Endodermal cell (in vitro differentiated cells): ENCODE data around the gene AKT3. TPM values are rescaled to one million over a fixed set of nuclear protein-coding genes. Genes with fewer than 3 reads are reported as not detected.

ENCODE experiments used
- DNase-seq: peaks from one replicate; pipeline ENCODE4 v3.0.0-alpha.2; 2017
- H3K27ac ChIP-seq: 2 replicates; pipeline ENCODE4 v1.5.1; 2013; ENCODE audit warnings: mild to moderate bottlenecking, low read depth, low read length, moderate library complexity
- H3K27me3 ChIP-seq: 2 replicates; pipeline ENCODE4 v1.6.1; 2013; ENCODE audit warnings: mild to moderate bottlenecking, low read length, moderate library complexity; ENCODE audit not compliant: insufficient read depth, control insufficient read depth, poor library complexity, severe bottlenecking
- H3K36me3 ChIP-seq: 2 replicates; pipeline ENCODE4 v1.7.0; 2013; ENCODE audit warnings: mild to moderate bottlenecking, low read length, moderate library complexity; ENCODE audit not compliant: control insufficient read depth, insufficient read depth
- H3K4me1 ChIP-seq: one replicate; pipeline ENCODE4 v1.7.0; 2013; ENCODE audit warnings: low read length; ENCODE audit not compliant: control insufficient read depth, insufficient read depth
- H3K4me3 ChIP-seq: 2 replicates; pipeline ENCODE4 v1.5.1; 2013; ENCODE audit warnings: mild to moderate bottlenecking, low read length, moderate library complexity
- H3K9ac ChIP-seq: 2 replicates; pipeline ENCODE4 v1.6.1; 2013; ENCODE audit warnings: mild to moderate bottlenecking, low read length, moderate library complexity; ENCODE audit not compliant: poor library complexity, severe bottlenecking; ENCODE audit errors: extremely low read depth
- H3K9me3 ChIP-seq: 2 replicates; pipeline ENCODE4 v1.6.1; 2013; ENCODE audit warnings: mild to moderate bottlenecking, low read length, moderate library complexity; ENCODE audit not compliant: control insufficient read depth
- H3K27ac Mint-ChIP-seq: 2 replicates; pipeline ENCODE4 v1.8.0; 2020; ENCODE audit warnings: mixed read lengths
- H3K27me3 Mint-ChIP-seq: 2 replicates; pipeline ENCODE4 v1.8.0; 2021; ENCODE audit warnings: mild to moderate bottlenecking, mixed read lengths; ENCODE audit not compliant: insufficient read depth
- H3K36me3 Mint-ChIP-seq: 2 replicates; pipeline ENCODE4 v1.8.0; 2020; ENCODE audit warnings: low read depth, mixed read lengths
- H3K4me1 Mint-ChIP-seq: 2 replicates; pipeline ENCODE4 v1.8.0; 2020; ENCODE audit warnings: mixed read lengths
- H3K4me3 Mint-ChIP-seq: 2 replicates; pipeline ENCODE4 v1.8.0; 2020; ENCODE audit warnings: mild to moderate bottlenecking, moderate library complexity, mixed read lengths
- H3K9me3 Mint-ChIP-seq: 2 replicates; pipeline ENCODE4 v1.8.0; 2020; ENCODE audit warnings: mild to moderate bottlenecking, mixed read lengths
- WGBS, 2 experiments: methylation state at CpG; one replicate each; pipeline versions ENCODE4 v1.1.5 to v1.1.7; 2013; ENCODE audit warnings: missing lambda C conversion rate in 2 of 2, mixed read lengths in 1 of 2; ENCODE audit not compliant: insufficient coverage in 1 of 2, insufficient read length in 1 of 2; 5-methylcytosine and 5-hydroxymethylcytosine counted together
- total RNA-seq, 2 donors: library from RNA; stranded (reverse); fragmentation: NEBNext Ultra II Directional in 1 of 2; extraction: Animal tissue kit (Norgen Biotek cat#: 25700) in 1 of 2; gene quantifications; 2 replicates in 1 of 2; 3 replicates in 1 of 2; pipeline ENCODE4 v1.2.1, GENCODE V29; 2021
- TF ChIP-seq, protein P1 (sequence below): fragments of 200-600 bp; sonication (generic); conservative IDR thresholded peaks from 2 replicates; pipeline ENCODE4 v1.5.0; 2021; ENCODE audit warnings: antibody characterized with exemption, mild to moderate bottlenecking

AKT3 gene
- total RNA-seq, 2 donors from 2014 or later = 38.2 to 49.1 TPM

DNA sequence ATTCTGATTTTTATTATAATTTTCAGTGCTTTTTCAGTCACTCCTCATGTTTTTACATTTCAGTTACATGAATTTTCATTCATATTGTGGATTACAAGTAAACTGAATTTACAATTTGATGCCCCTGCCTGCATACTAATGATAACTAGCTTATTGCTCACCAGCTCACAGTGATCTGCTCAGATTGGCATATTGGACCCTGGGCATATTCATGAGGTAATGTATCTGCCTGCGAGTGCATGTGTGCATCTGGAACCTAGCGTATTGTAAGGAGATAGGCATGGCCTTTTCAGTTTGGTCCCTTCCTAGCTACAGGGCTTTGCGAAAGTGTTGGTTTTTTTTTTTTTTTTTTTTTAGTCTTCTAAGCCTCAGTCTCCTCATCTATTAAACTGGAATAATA, 380.5 kb downstream of the AKT3 start:
- WGBS, 2 experiments = 84 to 98% methylated on average over 2 to 3 of the region's 3 CpGs
- H3K9me3 ChIP-seq = no peaks in the 10 kb centered on the region
- DNase-seq = peak; percentile 28
- peaks cover 10% of the 10 kb centered on the region for H3K4me1 ChIP-seq
- no peaks in the 10 kb centered on the region for H3K27me3 ChIP-seq
- peaks cover 28% of the 10 kb centered on the region for H3K4me1 Mint-ChIP-seq
- H3K9me3 Mint-ChIP-seq = no peaks in the 10 kb centered on the region
- H3K36me3 Mint-ChIP-seq = no peaks in the 10 kb centered on the region
- no peak overlapping the region for H3K27ac Mint-ChIP-seq
- TF ChIP-seq, protein P1, sequence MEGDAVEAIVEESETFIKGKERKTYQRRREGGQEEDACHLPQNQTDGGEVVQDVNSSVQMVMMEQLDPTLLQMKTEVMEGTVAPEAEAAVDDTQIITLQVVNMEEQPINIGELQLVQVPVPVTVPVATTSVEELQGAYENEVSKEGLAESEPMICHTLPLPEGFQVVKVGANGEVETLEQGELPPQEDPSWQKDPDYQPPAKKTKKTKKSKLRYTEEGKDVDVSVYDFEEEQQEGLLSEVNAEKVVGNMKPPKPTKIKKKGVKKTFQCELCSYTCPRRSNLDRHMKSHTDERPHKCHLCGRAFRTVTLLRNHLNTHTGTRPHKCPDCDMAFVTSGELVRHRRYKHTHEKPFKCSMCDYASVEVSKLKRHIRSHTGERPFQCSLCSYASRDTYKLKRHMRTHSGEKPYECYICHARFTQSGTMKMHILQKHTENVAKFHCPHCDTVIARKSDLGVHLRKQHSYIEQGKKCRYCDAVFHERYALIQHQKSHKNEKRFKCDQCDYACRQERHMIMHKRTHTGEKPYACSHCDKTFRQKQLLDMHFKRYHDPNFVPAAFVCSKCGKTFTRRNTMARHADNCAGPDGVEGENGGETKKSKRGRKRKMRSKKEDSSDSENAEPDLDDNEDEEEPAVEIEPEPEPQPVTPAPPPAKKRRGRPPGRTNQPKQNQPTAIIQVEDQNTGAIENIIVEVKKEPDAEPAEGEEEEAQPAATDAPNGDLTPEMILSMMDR = no peak
- no peaks in the 10 kb centered on the region for H3K36me3 ChIP-seq
- H3K4me3 Mint-ChIP-seq = no peak overlapping the region
- no peak overlapping the region for H3K27ac ChIP-seq
- H3K4me3 ChIP-seq = no peak overlapping the region
- H3K27me3 Mint-ChIP-seq = peaks cover 3% of the 10 kb centered on the region
- no peak overlapping the region for H3K9ac ChIP-seq

DNA sequence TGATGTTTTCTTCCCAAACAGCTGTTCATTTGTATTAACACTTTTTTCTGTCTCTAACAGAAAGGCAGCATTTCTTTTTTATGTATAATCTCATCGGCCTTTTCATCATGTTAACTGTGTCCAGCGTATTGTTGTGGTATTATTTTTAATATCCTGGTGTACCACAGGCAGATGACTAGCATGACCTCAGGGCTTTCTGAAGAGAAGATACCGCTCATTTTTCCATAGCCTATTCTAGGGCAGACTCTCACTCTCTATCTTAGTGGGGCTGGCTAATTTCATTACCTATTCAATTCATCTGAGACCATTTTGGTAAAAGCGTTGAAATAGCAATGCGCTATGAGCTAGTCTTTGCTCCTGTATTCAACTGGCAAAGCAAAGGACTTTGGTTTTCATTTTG, 384.3 kb downstream of the AKT3 start:
- no peaks in the 10 kb centered on the region for H3K27me3 Mint-ChIP-seq
- WGBS, 2 experiments = 62 to 75% methylated on average over 3 to 5 of the region's 5 CpGs

DNA sequence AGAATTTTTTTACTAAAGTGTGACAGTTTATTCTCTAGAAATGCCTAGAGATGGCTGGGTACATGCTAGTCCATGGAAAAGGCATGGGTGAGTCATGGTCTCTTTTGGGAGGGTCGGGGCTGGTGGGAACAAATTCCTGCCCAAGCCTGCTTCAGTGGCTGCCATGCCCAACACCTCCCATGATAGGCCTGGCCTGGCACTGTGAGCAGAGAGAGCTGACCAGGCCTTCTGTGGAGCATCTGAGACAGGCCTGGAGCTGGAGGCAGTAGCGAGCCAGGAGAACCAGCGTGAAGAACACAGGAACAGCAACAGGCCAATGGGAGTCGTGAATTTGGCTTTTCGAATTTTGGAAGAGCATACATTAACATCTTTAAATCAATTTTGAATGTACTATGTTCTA, 385.0 kb downstream of the AKT3 start:
- H3K27me3 Mint-ChIP-seq = no peaks in the 10 kb centered on the region
- Histone ChIP-seq H3K4me1 (no peaks in the 10 kb centered on the region), H3K4me3 (no peak overlapping the region), H3K27me3 (no peaks in the 10 kb centered on the region), H3K27ac (no peak overlapping the region), H3K9me3 (no peaks in the 10 kb centered on the region), H3K9ac (no peak overlapping the region), H3K36me3 (no peaks in the 10 kb centered on the region)
- no peaks in the 10 kb centered on the region for H3K36me3 Mint-ChIP-seq
- TF ChIP-seq, protein P1 = no peak
- DNase-seq = peak; percentile 50
- 83 to 95% methylated on average over 1 to 5 of the region's 5 CpGs for WGBS, 2 experiments
- no peak overlapping the region for H3K27ac Mint-ChIP-seq
- no peak overlapping the region for H3K4me3 Mint-ChIP-seq
- H3K4me1 Mint-ChIP-seq = peaks cover under 1% of the 10 kb centered on the region
- H3K9me3 Mint-ChIP-seq = no peaks in the 10 kb centered on the region

More for the DNA sequence above, 384.3 kb downstream of the AKT3 start:
- no peak for DNase-seq
- H3K27me3 ChIP-seq = no peaks in the 10 kb centered on the region
- H3K4me1 ChIP-seq = no peaks in the 10 kb centered on the region
- no peak overlapping the region for H3K9ac ChIP-seq
- TF ChIP-seq, protein P1 = no peak
- H3K9me3 ChIP-seq = no peaks in the 10 kb centered on the region
- H3K4me3 Mint-ChIP-seq = no peak overlapping the region
- H3K4me3 ChIP-seq = no peak overlapping the region
- H3K9me3 Mint-ChIP-seq = no peaks in the 10 kb centered on the region
- H3K27ac Mint-ChIP-seq = no peak overlapping the region
- H3K4me1 Mint-ChIP-seq = peaks cover 7% of the 10 kb centered on the region
- H3K36me3 ChIP-seq = no peaks in the 10 kb centered on the region
- H3K36me3 Mint-ChIP-seq = no peaks in the 10 kb centered on the region
- no peak overlapping the region for H3K27ac ChIP-seq
